ENCODE measurements around the gene GPR17. TPM values are rescaled to one million over a fixed set of nuclear protein-coding genes. Genes with fewer than 3 reads are reported as not detected.
A peak's percentile ranks its signal among the peaks of the same experiment; 100 is the strongest.

The GPR17 gene
- total RNA-seq, 4 donors from 2014 or later: not detected

GRCh38 chr2:127642706-127643438 lies 3.1 kb upstream of the GPR17 start:
- Histone ChIP-seq H3K4me3 (no peak overlapping the region), H3K4me1 (peaks cover 0 to 45% (median 23%) of the 10 kb centered on the region in 4 donors), H3K27ac (peak overlapping the region in 1 of 4 donors; percentile 83), H3K9me3 (no peaks in the 10 kb centered on the region), H3K36me3 (peaks cover 0 to 9% (median 0%) of the 10 kb centered on the region in 3 donors), H3K27me3 (no peaks in the 10 kb centered on the region)
- TF ChIP-seq POLR2A (IDR thresholded peaks at IDR 0.05): no peak
- TF ChIP-seq CTCF (IDR thresholded peaks at IDR 0.05): no peak
- no peak for DNase-seq

DNA sequence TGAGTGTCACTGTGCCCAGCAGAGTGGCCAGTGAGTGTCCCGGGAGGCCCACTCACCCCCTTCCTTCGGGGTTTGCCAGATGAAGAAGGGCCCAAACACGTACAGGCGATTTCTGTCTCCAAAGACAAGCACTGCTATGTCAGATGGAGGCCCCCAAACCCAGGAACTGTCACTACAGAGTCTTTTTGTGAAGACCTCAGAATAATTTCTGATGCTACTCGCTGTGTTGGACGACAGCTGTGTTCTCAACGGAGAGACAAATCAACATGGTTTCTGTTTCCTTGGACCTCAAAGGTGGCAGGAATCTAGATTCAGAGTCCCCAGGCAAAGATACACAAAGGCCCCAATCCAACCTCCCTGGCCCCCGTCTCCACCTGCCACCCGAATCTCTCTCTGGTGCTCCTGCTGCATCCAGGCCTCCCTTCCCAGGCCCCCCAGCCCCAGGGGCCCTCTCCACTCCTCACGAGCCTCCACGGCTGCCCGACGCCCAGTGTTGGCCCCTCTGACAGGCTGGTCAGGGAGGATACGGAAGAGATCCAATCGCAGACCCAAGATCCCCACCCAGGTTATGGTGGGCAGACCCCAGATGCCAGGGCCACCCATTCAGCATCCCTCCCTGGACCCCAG lies 2.4 kb upstream of the GPR17 start:
- TF ChIP-seq CTCF (IDR thresholded peaks at IDR 0.05): no peak
- no peak for TF ChIP-seq POLR2A (IDR thresholded peaks at IDR 0.05)
- Histone ChIP-seq H3K36me3 (peaks cover 0 to 8% (median 0%) of the 10 kb centered on the region in 3 donors), H3K4me3 (no peak overlapping the region), H3K27ac (no peak overlapping the region), H3K9me3 (no peaks in the 10 kb centered on the region), H3K27me3 (no peaks in the 10 kb centered on the region), H3K4me1 (peaks cover 0 to 38% (median 22%) of the 10 kb centered on the region in 4 donors)
- DNase-seq: no peak

- Histone ChIP-seq H3K27ac (peak overlapping the region in 1 of 4 donors; percentile 26), H3K36me3 (no peaks in the 10 kb centered on the region), H3K4me1 (peaks cover 0 to 33% (median 22%) of the 10 kb centered on the region in 4 donors), H3K27me3 (no peaks in the 10 kb centered on the region), H3K9me3 (no peaks in the 10 kb centered on the region), H3K4me3 (no peak overlapping the region)
- no peak for TF ChIP-seq CTCF (IDR thresholded peaks at IDR 0.05)
- no peak for TF ChIP-seq POLR2A (IDR thresholded peaks at IDR 0.05)
- no peak for DNase-seq
Measured at GRCh38 chr2:127644066-127645025, 1.6 kb upstream of the GPR17 start.

DNA sequence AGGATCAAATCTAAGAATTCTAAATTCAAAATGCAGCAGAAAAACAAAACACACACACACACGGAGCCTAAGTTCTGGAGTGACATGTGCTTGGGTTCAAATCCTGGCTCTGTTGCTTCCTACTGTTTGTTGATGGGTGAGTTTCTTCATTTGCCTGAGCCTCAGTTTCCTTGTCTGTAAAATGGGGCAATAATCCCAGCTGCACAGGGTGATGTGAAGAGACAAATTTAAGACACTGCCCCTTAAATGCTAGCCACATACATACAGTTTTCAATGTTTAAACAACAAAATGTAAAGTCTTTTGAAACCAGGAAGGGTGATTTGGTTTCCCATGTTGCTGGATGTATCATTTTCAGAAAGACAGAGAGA lies 943 bp upstream of the GPR17 start:
- TF ChIP-seq POLR2A (IDR thresholded peaks at IDR 0.05) (no peak), CTCF (IDR thresholded peaks at IDR 0.05) (no peak)
- no peak for DNase-seq
- peak overlapping the region in 1 of 4 donors; percentile 26 for H3K27ac ChIP-seq
- no peaks in the 10 kb centered on the region for H3K36me3 ChIP-seq
- no peaks in the 10 kb centered on the region for H3K27me3 ChIP-seq
- no peak overlapping the region for H3K4me3 ChIP-seq
- H3K4me1 ChIP-seq: peaks cover 0 to 33% (median 20%) of the 10 kb centered on the region in 4 donors
- no peaks in the 10 kb centered on the region for H3K9me3 ChIP-seq

DNA sequence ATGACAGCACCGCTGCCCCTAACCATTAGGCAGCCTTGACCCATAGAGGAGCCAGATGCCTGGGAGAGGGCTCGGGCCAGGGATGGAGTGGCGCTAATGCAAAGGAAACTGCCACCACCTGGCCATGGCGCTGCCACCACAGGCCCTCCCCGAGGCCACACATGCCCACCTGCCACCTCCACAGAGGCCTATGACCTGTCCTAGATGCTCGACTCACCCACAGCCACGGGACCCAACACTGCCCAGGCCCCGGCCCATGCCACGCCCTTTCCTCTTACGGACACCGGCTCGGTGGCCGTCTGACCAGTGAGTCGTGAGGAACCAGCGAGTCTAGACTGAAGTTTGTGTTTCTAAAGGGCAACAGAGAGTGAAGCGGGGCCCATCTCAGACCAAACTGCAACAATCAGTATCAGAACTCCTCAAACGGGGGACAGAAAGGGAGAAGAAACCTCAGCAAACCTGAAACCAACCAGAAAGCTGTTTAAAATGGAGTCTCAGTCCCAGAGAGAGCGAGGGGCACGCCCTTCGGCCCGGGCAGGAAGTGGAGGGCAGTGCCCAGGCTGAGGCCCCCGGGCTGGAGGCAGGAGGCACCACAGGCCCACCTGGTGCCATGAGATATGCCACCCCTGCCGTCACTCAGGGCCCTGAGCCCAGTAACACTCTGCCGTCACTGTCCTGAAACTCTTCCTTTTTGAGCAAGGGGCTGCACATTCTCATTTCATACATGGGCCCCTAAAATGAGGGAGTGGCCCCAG lies 711 bp downstream of the GPR17 start:
- H3K27me3 ChIP-seq: no peaks in the 10 kb centered on the region

More for the DNA sequence above, 711 bp downstream of the GPR17 start:
- H3K4me1 ChIP-seq: peaks cover 0 to 24% (median 14%) of the 10 kb centered on the region in 4 donors
- H3K27ac ChIP-seq: peak overlapping the region in 2 of 4 donors; percentile 43 to 45
- TF ChIP-seq POLR2A (IDR thresholded peaks at IDR 0.05) (no peak), CTCF (IDR thresholded peaks at IDR 0.05) (no peak)
- H3K36me3 ChIP-seq: no peaks in the 10 kb centered on the region
- H3K9me3 ChIP-seq: no peaks in the 10 kb centered on the region
- DNase-seq: no peak
- H3K4me3 ChIP-seq: no peak overlapping the region
